ENCODE data around the gene HIVEP3.

- TF ChIP-seq ZNF425 (CRISPR knock-in tag; conservative IDR thresholded peaks at IDR 0.05) (no peak), ESRRA (CRISPR knock-in tag; IDR thresholded peaks at IDR 0.05; ENCODE audit: borderline replicate concordance) (no peak), CTCF (IDR thresholded peaks at IDR 0.05) (no peak), ATF1 (CRISPR knock-in tag; IDR thresholded peaks at IDR 0.05) (no peak), NR2C2 (CRISPR knock-in tag; IDR thresholded peaks at IDR 0.05) (no peak), MAX (CRISPR knock-in tag; IDR thresholded peaks at IDR 0.05) (no peak), MLX (CRISPR knock-in tag; IDR thresholded peaks at IDR 0.05) (no peak)
Measured at GRCh38 chr1:41489561-41489960, 429.2 kb downstream of the HIVEP3 start.

Measured in WTC11 (cell line).